IPS-18a (cell line): ENCODE results near the gene ZMAT3.
"Not testable (repeated sequence)": the region's sequence is repeated elsewhere in the genome, so short reads cannot be mapped to it uniquely, and the experiment has no call there.

Experiments used
- H3K27ac ChIP-seq: one replicate; pipeline ENCODE4 v1.5.1; 2013; ENCODE audit warnings: low read length
- H3K27me3 ChIP-seq: one replicate; pipeline ENCODE4 v1.6.1; 2013; ENCODE audit warnings: mild to moderate bottlenecking, low read length; ENCODE audit not compliant: control insufficient read depth, insufficient read depth
- H3K36me3 ChIP-seq: one replicate; pipeline ENCODE4 v1.6.1; 2013; ENCODE audit warnings: low read depth, low read length; ENCODE audit not compliant: control insufficient read depth
- H3K4me1 ChIP-seq: one replicate; pipeline ENCODE4 v1.6.1; 2013; ENCODE audit warnings: low read depth, low read length; ENCODE audit not compliant: control insufficient read depth
- H3K4me3 ChIP-seq: one replicate; pipeline ENCODE4 v1.5.1; 2013; ENCODE audit warnings: low read length
- H3K9ac ChIP-seq: one replicate; pipeline ENCODE4 v1.6.1; 2013; ENCODE audit warnings: mild to moderate bottlenecking, low read length, moderate library complexity
- H3K9me3 ChIP-seq: one replicate; pipeline ENCODE4 v1.6.1; 2013; ENCODE audit warnings: low read depth, low read length; ENCODE audit not compliant: control insufficient read depth

The ZMAT3 gene

GRCh38 chr3:179071323-179072099 is at the start of gene ZMAT3:
TSS of gene ZMAT3 (minus strand) at chr3:179071809. CDS start at chr3:179067752, 4,057 bp downstream.
- H3K36me3 ChIP-seq: peaks cover 3% of the 10 kb centered on the region
- peaks cover 10% of the 10 kb centered on the region for H3K27me3 ChIP-seq
- no peak within 1 kb of the TSS for H3K27ac ChIP-seq
- H3K4me1 ChIP-seq: peaks cover 8% of the 10 kb centered on the region
- no peaks in the 10 kb centered on the region for H3K9me3 ChIP-seq
- H3K4me3 ChIP-seq: peak within 1 kb of the TSS; percentile 93
- peak within 1 kb of the TSS; percentile 57 for H3K9ac ChIP-seq

GRCh38 chr3:179116816-179117215 is 45.2 kb upstream of the ZMAT3 start:
- Histone ChIP-seq H3K9ac (no peak overlapping the region), H3K36me3 (no peaks in the 10 kb centered on the region), H3K27me3 (no peaks in the 10 kb centered on the region)

GRCh38 chr3:179115444-179115843 is 43.8 kb upstream of the ZMAT3 start:
- H3K27me3 ChIP-seq, H3K9ac ChIP-seq, H3K4me1 ChIP-seq, H3K9me3 ChIP-seq, H3K27ac ChIP-seq, H3K36me3 ChIP-seq, H3K4me3 ChIP-seq: not testable (repeated sequence)

More at GRCh38 chr3:179116816-179117215, 45.2 kb upstream of the ZMAT3 start:
- Histone ChIP-seq H3K4me1 (no peaks in the 10 kb centered on the region), H3K4me3 (no peak overlapping the region), H3K27ac (no peak overlapping the region), H3K9me3 (no peaks in the 10 kb centered on the region)

- H3K9me3 ChIP-seq: no peaks in the 10 kb centered on the region
- no peak overlapping the region for H3K27ac ChIP-seq
- no peak overlapping the region for H3K9ac ChIP-seq
- H3K36me3 ChIP-seq: no peaks in the 10 kb centered on the region
- no peaks in the 10 kb centered on the region for H3K4me1 ChIP-seq
- H3K4me3 ChIP-seq: no peak overlapping the region
- H3K27me3 ChIP-seq: no peaks in the 10 kb centered on the region
These were observed 42.3 kb upstream of the ZMAT3 start for GRCh38 chr3:179113903-179114302.

- no peak overlapping the region for H3K4me3 ChIP-seq
- no peak overlapping the region for H3K27ac ChIP-seq
- H3K27me3 ChIP-seq: no peaks in the 10 kb centered on the region
- H3K4me1 ChIP-seq: no peaks in the 10 kb centered on the region
- H3K36me3 ChIP-seq: no peaks in the 10 kb centered on the region
- no peak overlapping the region for H3K9ac ChIP-seq
- H3K9me3 ChIP-seq: no peaks in the 10 kb centered on the region
These were observed 36.5 kb upstream of the ZMAT3 start for GRCh38 chr3:179108086-179108485.

GRCh38 chr3:179107617-179108016 is 36.0 kb upstream of the ZMAT3 start:
- H3K4me3 ChIP-seq: no peak overlapping the region
- no peaks in the 10 kb centered on the region for H3K4me1 ChIP-seq
- no peaks in the 10 kb centered on the region for H3K27me3 ChIP-seq
- no peaks in the 10 kb centered on the region for H3K9me3 ChIP-seq
- no peaks in the 10 kb centered on the region for H3K36me3 ChIP-seq
- no peak overlapping the region for H3K9ac ChIP-seq
- no peak overlapping the region for H3K27ac ChIP-seq

GRCh38 chr3:179105881-179106280 is 34.3 kb upstream of the ZMAT3 start:
- Histone ChIP-seq H3K27ac (no peak overlapping the region), H3K27me3 (no peaks in the 10 kb centered on the region), H3K4me1 (no peaks in the 10 kb centered on the region), H3K9ac (no peak overlapping the region), H3K9me3 (no peaks in the 10 kb centered on the region), H3K4me3 (no peak overlapping the region), H3K36me3 (no peaks in the 10 kb centered on the region)

GRCh38 chr3:179100652-179101051 is 29.0 kb upstream of the ZMAT3 start:
- no peak overlapping the region for H3K27ac ChIP-seq
- H3K36me3 ChIP-seq: no peaks in the 10 kb centered on the region
- H3K4me3 ChIP-seq: no peak overlapping the region
- H3K27me3 ChIP-seq: no peaks in the 10 kb centered on the region
- H3K9ac ChIP-seq: no peak overlapping the region
- H3K4me1 ChIP-seq: no peaks in the 10 kb centered on the region
- H3K9me3 ChIP-seq: no peaks in the 10 kb centered on the region

- H3K9ac ChIP-seq: no peak overlapping the region
- no peak overlapping the region for H3K4me3 ChIP-seq
- H3K27me3 ChIP-seq: no peaks in the 10 kb centered on the region
- H3K9me3 ChIP-seq: no peaks in the 10 kb centered on the region
- no peak overlapping the region for H3K27ac ChIP-seq
- H3K4me1 ChIP-seq: no peaks in the 10 kb centered on the region
- no peaks in the 10 kb centered on the region for H3K36me3 ChIP-seq
These were observed 26.9 kb upstream of the ZMAT3 start for GRCh38 chr3:179098388-179099077.

- Histone ChIP-seq H3K27me3 (no peaks in the 10 kb centered on the region), H3K9me3 (no peaks in the 10 kb centered on the region), H3K4me1 (no peaks in the 10 kb centered on the region)
These were observed 22.2 kb upstream of the ZMAT3 start for GRCh38 chr3:179093807-179094206.

GRCh38 chr3:179091113-179091512 is 19.5 kb upstream of the ZMAT3 start:
- H3K27me3 ChIP-seq: no peaks in the 10 kb centered on the region
- H3K9ac ChIP-seq: no peak overlapping the region
- no peaks in the 10 kb centered on the region for H3K36me3 ChIP-seq
- H3K4me3 ChIP-seq: no peak overlapping the region
- no peaks in the 10 kb centered on the region for H3K9me3 ChIP-seq
- H3K27ac ChIP-seq: no peak overlapping the region
- H3K4me1 ChIP-seq: no peaks in the 10 kb centered on the region

More at GRCh38 chr3:179093807-179094206, 22.2 kb upstream of the ZMAT3 start:
- Histone ChIP-seq H3K36me3 (no peaks in the 10 kb centered on the region), H3K4me3 (no peak overlapping the region), H3K9ac (no peak overlapping the region), H3K27ac (no peak overlapping the region)

GRCh38 chr3:179088306-179088705 is 16.7 kb upstream of the ZMAT3 start:
- H3K4me3 ChIP-seq: no peak overlapping the region
- H3K27me3 ChIP-seq: no peaks in the 10 kb centered on the region
- H3K4me1 ChIP-seq: peaks cover 11% of the 10 kb centered on the region
- H3K27ac ChIP-seq: no peak overlapping the region
- no peaks in the 10 kb centered on the region for H3K36me3 ChIP-seq
- H3K9me3 ChIP-seq: no peaks in the 10 kb centered on the region
- no peak overlapping the region for H3K9ac ChIP-seq
